Measurements from ENCODE around the gene CRK.

- no peak for TF ChIP-seq POLR2A (IDR thresholded peaks at IDR 0.05)
- no peak for TF ChIP-seq EP300 (IDR thresholded peaks at IDR 0.05)
Observed at GRCh38 chr17:1416414-1416813, 39.6 kb downstream of the CRK start.

Measured in gastroesophageal sphincter (tissue), 2 donors.